ENCODE results near the gene SLC47A2.
A peak's percentile ranks its signal among the peaks of the same experiment; 100 is the strongest.

The SLC47A2 gene

DNA sequence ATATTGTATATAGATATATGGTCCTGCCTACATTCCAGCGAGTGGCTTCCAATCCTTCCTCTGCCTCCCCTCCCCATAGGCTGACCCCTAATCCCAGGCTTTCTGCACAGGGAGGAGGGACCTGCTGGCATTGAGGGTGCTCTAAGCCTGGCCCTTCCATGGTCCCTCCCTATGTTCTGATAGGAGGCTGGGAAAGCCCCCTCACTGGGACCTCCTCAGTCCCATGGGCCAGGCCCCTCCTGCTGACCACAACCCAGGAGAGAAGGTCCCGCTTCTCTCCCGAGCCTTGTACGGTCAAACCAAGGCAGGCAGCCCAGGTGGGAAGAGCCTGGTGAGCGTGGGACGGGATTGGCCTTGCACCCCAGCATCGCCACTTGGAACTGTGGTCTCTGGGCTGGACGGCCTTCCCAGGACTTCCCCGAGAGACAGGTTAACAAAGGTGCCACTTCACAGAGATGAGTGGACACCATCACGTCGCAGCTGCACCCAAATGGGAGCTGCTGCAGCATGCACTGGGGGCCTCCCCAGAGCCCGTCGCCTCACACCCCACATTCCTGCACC, 30.9 kb upstream of the SLC47A2 start:
- no peak for DNase-seq

GRCh38 chr17:19746517-19746916, 30.1 kb upstream of the SLC47A2 start:
- DNase-seq, result no peak

DNA sequence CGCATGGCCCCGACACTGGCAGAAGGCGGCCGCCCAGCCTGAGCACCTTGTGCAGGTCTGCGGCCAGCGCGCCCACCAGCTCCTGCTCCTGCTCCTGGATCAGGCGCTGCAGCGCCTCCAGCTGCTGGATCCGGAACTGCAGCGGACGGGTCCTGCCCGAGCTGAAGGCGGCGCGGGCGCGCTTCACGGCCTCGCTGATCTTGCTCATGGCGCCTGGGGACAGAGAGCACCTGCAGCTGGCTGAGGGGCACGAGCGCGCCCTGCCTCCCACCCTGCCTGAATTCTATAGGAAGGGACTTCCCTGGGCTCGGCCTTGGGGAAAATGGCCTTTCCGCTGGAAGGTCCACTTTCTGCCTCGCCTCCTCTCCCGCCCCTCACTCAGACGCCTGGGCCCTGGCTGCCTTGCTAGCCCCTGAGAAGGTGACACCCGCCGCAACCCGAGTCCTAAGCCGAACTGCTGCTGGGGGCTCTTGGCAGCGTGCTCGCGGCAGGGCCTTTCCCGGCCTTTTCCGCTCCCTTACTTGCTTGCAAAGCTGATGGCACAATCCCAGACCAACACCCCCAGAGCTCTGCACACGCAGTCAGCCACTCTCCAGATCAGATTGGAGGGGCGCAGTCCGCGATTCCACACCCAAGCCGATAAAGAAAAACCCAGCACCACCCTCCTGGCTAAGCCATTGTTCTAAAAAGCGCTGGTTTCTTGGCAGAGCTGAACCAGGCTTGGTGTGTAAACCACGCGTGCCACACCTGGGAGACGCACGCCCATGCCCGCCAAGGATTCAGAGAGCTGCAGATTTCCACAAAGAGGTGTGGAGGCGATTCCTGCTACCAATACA, 28.8 kb upstream of the SLC47A2 start:
- DNase-seq, result peak; percentile 68 to 86 (median 80)

- no peak for DNase-seq
Measured at GRCh38 chr17:19744492-19744891, 28.1 kb upstream of the SLC47A2 start.

GRCh38 chr17:19743101-19744100, 27.0 kb upstream of the SLC47A2 start:
- DNase-seq, result no peak

GRCh38 chr17:19742495-19742894, 26.1 kb upstream of the SLC47A2 start:
- DNase-seq, result no peak

DNA sequence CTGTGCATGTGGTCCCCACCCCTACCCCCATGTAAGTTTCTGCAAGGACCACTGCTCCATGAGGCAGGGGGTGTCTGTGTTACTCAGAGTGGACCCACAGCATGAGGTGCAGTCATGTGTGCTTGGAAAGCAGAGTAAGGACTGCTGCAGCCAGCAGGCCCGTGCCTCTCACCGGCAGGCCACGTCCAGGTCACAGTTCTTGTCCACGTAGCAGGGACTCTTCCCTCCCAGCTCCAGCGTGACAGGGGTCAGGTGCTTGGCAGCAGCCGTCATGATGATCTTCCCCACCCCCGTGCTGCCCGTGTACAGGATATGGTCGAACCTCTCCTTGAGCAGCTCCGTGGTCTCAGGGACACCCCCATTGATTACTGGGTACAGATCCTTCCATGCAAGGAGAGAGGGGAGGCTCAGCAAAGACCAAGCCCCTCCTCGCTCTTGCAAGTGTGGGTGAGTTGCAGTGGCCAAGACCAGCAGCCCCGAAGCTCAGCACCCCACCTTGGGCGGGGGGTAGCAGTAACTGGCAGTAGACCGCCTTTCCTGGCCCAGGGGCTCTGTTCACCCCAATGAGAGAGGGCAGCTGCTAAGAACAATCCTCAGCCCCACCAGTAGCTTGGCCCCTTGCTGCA, 25.6 kb upstream of the SLC47A2 start:
- no peak for DNase-seq

GRCh38 chr17:19740933-19741332, 24.5 kb upstream of the SLC47A2 start:
- no peak for DNase-seq

- DNase-seq, result no peak
Measured at GRCh38 chr17:19739241-19740201, 23.1 kb upstream of the SLC47A2 start.

DNA sequence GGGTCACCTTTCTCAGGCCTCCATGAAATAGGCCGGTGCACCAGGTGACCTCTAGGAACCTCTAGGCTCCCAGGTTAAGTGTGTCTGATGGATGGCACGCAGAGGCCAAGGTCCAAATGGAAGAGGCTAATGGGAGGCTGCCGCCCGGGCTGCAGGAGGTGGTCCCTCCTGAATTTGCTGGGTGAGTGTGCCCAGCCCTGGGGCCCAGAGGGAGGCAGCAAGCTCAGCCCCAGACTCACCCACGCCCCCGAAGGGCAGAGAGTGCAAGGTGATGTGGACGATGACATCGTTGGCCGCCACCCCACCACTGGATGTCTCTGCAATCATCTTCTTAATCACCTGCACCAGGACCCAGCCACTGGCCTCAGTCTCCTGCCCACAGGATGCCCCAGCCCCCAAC, 22.4 kb upstream of the SLC47A2 start:
- DNase-seq, result no peak

GRCh38 chr17:19738073-19738449, 21.7 kb upstream of the SLC47A2 start:
- DNase-seq, result no peak

GRCh38 chr17:19737305-19738072, 21.1 kb upstream of the SLC47A2 start:
- DNase-seq, result no peak

- no peak for DNase-seq
Measured at GRCh38 chr17:19736071-19736470, 19.7 kb upstream of the SLC47A2 start.

- DNase-seq, result no peak
Measured at GRCh38 chr17:19733953-19734526, 17.7 kb upstream of the SLC47A2 start.

DNA sequence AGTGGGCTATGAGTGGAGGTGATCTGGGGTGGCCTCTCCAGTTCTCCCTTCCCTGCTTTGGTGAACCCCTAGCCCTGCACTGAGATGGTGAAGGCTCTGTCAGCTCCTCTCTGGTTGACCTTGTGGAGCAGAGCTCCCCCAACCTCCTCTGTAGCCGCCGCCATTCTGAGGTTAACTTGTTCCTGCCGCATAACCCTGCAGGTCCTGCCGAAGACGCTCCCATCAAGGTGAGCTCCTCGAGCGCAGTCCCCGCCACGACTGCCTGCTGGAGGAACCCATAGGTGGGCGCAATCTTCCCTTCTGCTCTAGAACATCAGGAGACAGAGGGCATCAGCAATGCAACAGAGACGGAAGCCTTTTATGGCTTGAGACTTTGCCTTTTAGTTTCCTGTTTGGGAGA, 15.2 kb upstream of the SLC47A2 start:
- no peak for DNase-seq

DNA sequence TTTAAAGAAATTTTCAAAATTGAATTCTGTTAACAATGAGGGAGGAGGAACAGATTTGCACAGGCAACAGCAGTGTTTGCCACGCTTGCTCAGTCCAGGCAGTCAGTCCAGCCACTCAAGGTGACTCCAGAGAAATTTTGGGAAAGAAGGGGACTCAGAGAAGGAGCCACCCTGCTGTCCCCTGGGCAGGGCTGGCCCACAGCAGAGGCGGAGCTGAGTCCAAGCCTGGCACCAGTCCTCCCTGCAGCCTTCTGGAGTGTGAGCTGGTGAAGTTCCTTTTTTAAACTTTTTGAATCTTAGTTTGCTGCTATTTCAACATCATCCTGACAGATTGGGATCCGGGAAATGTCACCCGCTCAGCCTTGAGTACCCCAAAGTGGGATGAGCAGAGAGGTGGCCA, 14.5 kb upstream of the SLC47A2 start:
- DNase-seq, result no peak

DNA sequence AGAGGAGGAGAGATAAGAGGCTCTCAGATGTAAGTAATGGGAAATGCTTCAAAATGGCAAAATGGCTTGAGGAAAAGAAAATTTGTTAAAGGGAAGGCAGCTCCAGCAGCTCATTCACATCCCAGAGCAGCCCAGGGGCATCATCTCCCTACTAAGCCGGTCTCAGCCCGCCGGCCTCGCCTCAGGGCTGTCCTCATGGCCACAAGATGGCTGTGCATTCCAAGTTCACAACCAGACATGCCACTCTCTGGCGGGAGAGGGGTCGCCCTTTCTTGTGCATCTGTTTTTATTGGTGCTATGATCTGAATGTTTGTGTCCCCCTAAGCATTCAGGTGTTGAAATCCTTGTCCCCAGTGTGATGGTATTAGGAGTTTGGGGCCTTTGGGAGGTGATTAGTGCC, 13.5 kb upstream of the SLC47A2 start:
- no peak for DNase-seq

DNA sequence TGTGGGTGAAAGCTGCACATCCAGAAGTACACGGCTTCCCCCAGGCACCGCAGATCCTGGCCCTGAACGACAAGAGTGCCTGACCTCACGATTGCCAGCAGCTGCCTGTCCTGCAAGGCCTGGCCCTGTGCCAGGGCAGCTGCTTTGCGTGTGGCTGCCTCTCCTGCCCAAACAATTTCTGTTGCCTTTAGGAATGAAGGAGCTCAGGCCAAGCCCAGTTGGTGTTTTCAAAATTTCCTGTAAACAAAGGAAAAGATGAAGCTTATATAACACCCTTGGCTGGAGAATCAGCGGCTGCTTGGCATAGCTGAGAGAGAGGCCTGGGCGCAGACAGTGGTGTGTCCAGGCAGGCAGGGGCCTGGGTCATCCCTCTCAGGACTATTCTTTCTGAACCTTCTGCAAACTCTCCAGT, 11.7 kb upstream of the SLC47A2 start:
- DNase-seq, result no peak

DNA sequence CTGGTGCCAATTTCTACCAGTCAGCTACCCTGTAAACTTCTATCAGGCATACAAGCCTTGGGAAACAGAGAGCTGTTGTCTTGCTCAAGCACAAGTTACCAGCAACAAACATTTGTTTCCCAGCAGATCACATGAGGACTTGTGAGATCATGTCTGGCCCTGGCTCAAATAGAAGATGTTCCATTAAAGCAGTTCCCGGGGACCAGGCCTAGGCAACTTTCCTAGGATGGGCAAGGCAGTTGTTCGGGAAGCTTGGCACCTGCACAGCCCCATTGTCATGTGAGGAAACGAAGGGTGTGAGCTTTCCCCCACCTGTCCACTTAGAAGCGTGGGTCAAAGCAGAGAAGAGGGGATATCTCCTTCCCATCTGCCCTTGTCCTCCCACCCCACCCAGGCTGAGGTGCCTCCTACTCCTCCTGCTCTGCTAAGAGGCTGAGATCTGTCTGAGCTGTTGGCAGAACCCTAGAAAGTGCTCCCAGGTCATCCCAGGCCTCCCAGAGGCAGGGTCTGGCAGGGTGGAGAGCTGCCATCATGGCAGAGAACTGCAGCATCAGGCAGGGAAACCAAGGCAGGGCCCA, 11.2 kb upstream of the SLC47A2 start:
- no peak for DNase-seq

All from stimulated activated naive CD4-positive, alpha-beta T cell (primary cell).